Measurements from ENCODE around the gene B4GALNT3.

The B4GALNT3 gene

DNA sequence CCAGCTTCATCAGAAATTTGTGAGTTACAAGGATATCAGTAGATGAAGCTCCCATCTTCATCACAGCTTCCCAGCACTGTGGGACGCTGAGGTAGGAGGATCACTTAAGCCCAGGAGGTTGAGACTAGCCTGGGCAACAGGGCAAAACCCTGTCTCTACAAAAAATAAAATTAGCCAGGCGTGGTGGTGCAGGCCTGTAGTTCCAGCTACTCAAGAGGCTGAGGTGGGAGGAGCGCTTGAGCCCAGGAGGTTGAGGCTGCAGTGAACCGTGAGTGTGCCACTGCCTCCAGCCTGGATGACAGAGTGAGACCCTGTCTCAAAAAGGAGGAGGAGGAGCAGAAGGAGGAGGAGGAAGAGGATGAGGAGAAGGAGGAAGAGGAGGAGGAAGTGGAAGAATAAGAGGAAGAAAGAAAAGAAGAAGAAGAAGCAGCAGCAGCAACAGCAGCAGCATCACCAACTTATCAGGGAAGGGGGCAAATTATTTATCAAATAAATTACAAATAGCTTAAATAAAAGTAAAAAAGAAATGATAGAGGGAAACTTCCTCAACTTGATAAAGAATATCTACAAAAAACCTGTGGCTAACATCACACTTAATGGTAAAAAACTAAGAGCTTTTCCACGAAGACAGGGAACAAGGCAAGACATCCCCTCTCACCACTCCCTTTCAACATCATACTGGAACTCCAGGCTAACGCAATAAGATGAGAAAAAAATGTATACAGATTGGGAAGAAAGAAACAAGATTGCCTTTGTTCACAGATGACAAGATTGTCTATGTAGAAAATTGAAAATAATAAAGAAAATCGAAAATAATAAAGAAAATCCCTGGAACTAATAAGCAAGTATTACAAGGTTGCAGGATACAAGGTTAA is 133.9 kb downstream of the B4GALNT3 start:
- DNase-seq (ENCODE audit: low read depth) = no peak

GRCh38 chr12:597926-598568 is 138.3 kb downstream of the B4GALNT3 start:
- no peak for DNase-seq (ENCODE audit: low read depth)

DNA sequence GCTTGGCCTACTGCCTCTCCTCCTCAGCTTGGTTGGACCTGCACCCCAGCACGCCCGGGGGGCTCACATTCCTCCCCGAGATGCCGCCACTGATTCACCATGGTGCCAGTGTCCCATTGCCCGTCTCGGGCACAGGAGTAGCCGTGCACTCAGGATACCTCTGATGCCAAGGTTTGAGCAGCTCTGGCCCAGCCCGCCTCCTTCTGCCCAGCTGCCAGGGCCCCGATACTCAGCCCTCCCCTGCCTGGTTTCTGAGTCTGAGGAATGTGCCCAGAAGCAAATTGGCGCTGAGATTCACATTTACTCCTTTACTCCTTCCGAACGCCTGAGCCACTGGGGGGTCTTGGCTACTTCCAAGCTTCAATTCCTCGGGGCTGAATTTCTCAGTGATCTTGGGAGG is 140.0 kb downstream of the B4GALNT3 start:
- DNase-seq (ENCODE audit: low read depth) = no peak

DNA sequence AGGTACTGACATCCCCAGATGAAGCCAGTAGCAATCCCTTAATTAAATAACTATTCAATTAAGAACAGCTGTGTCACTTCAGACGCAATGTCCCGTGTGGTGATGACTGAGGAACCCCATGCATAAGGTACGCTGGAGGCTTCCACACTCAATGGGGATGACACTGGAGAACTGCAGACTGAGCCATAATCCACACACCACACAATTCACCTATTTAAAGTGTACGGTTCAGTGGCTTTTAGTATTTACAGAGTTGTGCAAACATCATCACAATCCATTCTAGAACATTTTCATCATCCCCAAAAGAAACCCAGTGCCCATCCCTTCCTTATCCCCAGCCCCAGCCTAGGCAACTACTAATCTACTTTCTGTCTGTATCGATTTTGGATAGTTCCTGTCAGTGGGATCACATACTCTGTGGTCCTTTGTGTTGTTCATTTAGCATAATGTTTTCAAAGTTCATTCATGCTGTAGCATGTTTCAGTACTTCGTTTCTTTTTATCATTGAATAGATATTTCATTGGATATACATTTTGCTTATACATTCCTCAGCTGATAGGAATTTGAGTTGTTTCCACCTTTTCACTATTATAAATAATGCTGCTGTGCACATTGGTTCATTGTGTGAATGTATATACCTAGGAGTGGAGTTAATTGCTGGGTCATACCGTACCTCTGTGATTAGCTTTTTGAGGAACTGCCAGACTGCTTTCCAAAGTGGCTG is 142.4 kb downstream of the B4GALNT3 start:
- no peak for DNase-seq (ENCODE audit: low read depth)

- no peak for DNase-seq (ENCODE audit: low read depth)
Observed at GRCh38 chr12:602700-603068, 142.9 kb downstream of the B4GALNT3 start.

- DNase-seq (ENCODE audit: low read depth) = no peak
Observed at GRCh38 chr12:604956-605355, 145.2 kb downstream of the B4GALNT3 start.

GRCh38 chr12:607541-608001 is 147.8 kb downstream of the B4GALNT3 start:
- no peak for DNase-seq (ENCODE audit: low read depth)

GRCh38 chr12:608413-608812 is 148.7 kb downstream of the B4GALNT3 start:
- no peak for DNase-seq (ENCODE audit: low read depth)

- DNase-seq (ENCODE audit: low read depth) = no peak
Observed at GRCh38 chr12:608921-609320, 149.2 kb downstream of the B4GALNT3 start.

DNA sequence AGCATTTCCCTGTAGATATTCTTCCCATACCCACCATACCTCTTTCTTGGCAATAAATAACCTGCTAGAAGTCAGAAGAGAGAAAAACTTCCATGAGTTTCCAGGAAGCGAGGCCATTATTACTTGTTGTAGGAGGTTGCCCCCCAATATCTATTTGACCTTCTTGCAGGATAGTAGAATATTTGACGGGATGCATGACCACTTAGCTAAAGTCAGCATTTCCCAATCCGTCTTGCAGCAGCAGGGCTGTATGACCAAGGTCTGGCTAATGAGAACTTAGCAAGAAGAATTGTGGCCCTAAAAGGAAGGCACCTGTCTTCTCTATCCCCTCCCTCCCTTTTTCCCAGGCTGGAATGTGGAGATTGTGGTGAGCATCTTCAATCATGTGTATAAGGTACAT is 152.0 kb downstream of the B4GALNT3 start:
- no peak for DNase-seq (ENCODE audit: low read depth)

GRCh38 chr12:612293-612692 is 152.6 kb downstream of the B4GALNT3 start:
- no peak for DNase-seq (ENCODE audit: low read depth)

GRCh38 chr12:612886-613285 is 153.1 kb downstream of the B4GALNT3 start:
- DNase-seq (ENCODE audit: low read depth) = no peak
